Adrenal gland (tissue), 5 donors: ENCODE results near the gene HOXC13.

Source experiments
- POLR2A ChIP-seq, 2 donors: fragments of 450-650 bp; IDR thresholded peaks; one replicate each; pipeline ENCODE4 v1.6.1; 2017; ENCODE audit warnings: antibody characterized with exemption in 2 of 2, mild to moderate bottlenecking in 2 of 2, moderate library complexity in 1 of 2
- TF ChIP-seq, protein P1 (sequence below), 6 experiments: fragments of 450-650 bp in 4 of 6; fragments of 200-600 bp in 2 of 6; sonication (generic) in 1 of 6; IDR thresholded peaks; 1 replicate in 5 of 6; 2 replicates in 1 of 6; pipeline versions ENCODE4 v1.5.1 to v1.8.0; 2016 to 2021; ENCODE audit warnings: antibody characterized with exemption in 6 of 6, mild to moderate bottlenecking in 2 of 6, moderate library complexity in 1 of 6
- donor health status: DM: no; HTN: no; CAD: no.

DNA sequence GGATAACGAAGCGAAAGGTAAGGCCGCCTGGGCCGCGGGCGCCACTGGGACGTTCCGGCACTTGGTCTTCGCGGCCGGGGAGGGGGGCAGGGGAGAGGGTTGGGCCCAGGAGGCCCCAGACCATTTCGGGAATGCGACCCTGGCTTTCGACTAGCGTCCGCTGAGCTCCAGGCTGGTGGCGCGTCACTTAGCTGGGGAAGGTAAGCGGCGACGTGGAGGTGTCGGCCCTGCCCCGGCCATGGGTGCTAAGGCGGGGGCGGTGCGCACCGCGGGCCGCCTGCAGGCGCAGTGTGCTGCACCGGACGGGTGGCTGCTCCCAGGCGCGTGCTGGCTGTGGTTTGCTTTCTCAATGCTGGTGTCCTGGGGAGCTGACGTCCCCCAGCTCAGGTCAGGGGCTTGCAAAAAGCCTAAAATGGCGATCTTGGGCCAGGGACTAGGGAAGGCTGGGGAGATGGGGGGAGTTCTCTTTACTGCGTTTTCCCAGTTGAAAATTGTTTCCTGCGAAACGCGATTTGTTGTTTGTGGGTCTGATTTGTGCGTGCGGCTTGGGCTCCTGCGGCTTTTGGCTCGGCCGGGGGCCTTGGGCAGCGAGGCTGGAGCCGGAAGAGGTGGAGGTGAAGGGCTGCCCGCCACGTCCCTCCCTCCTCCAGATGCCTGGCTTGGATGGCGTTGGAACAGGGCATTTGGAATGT is 47.5 kb downstream of the HOXC13 start:
- TF ChIP-seq, protein P1, sequence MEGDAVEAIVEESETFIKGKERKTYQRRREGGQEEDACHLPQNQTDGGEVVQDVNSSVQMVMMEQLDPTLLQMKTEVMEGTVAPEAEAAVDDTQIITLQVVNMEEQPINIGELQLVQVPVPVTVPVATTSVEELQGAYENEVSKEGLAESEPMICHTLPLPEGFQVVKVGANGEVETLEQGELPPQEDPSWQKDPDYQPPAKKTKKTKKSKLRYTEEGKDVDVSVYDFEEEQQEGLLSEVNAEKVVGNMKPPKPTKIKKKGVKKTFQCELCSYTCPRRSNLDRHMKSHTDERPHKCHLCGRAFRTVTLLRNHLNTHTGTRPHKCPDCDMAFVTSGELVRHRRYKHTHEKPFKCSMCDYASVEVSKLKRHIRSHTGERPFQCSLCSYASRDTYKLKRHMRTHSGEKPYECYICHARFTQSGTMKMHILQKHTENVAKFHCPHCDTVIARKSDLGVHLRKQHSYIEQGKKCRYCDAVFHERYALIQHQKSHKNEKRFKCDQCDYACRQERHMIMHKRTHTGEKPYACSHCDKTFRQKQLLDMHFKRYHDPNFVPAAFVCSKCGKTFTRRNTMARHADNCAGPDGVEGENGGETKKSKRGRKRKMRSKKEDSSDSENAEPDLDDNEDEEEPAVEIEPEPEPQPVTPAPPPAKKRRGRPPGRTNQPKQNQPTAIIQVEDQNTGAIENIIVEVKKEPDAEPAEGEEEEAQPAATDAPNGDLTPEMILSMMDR (IDR thresholded peaks at IDR 0.05) = no peak
- no peak for TF ChIP-seq POLR2A (IDR thresholded peaks at IDR 0.05)
